ENCODE data around the gene TNFRSF4. TPM values are rescaled to one million over a fixed set of nuclear protein-coding genes. Genes with fewer than 3 reads are reported as not detected.

Gene TNFRSF4
- total RNA-seq, 1 donor from 2014 or later: 2.0 TPM

- no peak for DNase-seq (ENCODE audit: low spot score)
Observed at GRCh38 chr1:1170215-1171091, 43.5 kb downstream of the TNFRSF4 start.

GRCh38 chr1:1169429-1170214 is 44.3 kb downstream of the TNFRSF4 start:
- DNase-seq (ENCODE audit: low spot score): no peak

GRCh38 chr1:1168451-1169411 is 45.2 kb downstream of the TNFRSF4 start:
- no peak for DNase-seq (ENCODE audit: low spot score)

- DNase-seq (ENCODE audit: low spot score): no peak
Observed at GRCh38 chr1:1167841-1168450, 46.0 kb downstream of the TNFRSF4 start.

GRCh38 chr1:1167398-1167821 is 46.5 kb downstream of the TNFRSF4 start:
- DNase-seq (ENCODE audit: low spot score): no peak

DNA sequence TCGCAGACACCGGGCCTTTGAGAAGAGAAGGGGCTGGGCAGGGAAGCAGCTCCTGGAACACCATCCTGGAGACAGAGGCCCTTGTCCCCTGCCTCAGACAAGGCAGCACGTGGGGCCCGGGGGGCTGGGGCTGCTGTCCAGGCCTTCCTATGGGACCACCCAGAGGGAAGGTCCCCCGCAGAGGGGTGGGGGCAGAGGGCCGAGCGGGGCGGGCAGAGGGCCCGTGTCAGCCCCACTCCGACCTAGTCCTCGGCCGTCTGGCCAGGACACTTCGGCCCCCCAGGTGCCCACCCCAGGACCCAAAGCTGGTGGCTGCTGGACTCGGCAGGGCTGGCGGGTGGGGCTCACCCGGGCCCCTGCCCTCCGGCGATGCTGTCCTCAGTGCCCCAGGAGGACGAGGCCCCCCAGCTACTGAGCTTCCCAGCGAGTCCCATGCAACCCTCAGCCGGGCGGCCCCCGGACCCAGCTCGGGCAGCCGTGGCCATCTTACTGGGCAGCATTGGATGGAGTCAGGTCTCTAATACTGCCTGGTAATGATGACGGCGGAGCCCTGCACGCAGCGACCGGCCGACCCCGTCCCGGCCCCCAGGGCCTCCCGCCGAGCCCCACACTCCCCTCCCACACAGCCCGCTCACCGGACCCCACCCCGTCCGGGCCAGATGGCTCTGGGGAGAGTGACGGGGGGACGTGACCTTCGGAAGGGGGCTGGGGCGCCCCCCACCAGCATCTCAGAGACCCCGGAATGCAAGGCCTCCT is 47.1 kb downstream of the TNFRSF4 start:
- DNase-seq (ENCODE audit: low spot score): no peak

GRCh38 chr1:1165900-1166421 is 48.0 kb downstream of the TNFRSF4 start:
- no peak for DNase-seq (ENCODE audit: low spot score)

DNA sequence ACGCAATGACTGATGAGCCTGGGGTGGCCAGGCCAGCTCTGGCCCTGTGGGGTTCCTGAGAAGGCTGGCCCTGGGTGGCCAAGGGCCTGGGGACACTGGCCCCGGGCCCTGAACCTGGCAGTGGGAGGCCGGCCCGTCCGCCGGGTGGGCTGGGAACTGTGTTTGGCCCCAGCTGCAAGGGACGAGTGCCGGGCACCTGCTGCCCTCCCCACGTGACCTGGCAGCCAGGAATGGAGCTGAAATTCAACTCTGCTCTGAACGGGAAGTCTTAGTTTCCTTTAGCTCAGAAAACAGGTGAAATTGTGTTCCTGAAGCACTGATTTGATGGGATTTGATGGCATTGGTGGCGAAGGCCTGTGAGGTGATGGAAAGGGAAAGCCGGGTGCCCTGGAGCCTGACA is 48.5 kb downstream of the TNFRSF4 start:
- DNase-seq (ENCODE audit: low spot score): no peak

DNA sequence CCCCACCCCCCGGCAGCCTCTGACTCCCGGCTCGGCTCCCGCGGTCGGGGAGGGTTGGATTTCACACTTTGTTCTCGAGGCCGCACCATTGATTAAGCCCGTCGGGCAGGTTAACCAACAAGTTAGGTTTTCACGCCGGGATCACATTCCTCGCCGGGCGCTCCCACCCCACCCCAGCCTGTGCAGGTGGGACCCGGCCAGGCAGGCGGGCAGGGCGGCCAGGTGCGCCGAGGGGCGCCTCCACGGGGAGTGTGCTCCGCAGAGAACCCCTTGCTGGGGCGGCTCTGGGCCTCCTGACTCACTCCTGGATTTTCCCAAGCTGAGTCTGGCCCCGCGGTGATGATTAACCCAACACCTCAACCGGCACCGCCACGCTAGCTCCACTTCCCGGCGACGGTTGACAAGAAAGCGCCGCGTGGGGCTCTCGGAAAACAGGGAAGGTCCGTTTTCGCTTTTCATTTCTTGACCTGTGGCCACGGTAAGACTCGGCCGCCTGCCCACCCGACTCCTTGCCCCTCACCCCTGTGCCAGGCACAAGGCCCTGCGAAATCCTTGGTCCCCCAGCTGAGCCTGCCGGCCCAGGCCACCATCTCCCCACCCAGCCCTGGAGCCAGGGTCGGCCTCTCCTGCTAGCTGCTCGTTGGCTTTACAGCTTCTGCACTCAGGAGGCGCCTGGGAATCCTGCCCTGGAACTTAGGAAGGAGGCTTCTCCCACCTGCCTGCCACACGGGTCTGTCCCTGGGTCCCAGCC is 49.1 kb downstream of the TNFRSF4 start:
- DNase-seq (ENCODE audit: low spot score): no peak

DNA sequence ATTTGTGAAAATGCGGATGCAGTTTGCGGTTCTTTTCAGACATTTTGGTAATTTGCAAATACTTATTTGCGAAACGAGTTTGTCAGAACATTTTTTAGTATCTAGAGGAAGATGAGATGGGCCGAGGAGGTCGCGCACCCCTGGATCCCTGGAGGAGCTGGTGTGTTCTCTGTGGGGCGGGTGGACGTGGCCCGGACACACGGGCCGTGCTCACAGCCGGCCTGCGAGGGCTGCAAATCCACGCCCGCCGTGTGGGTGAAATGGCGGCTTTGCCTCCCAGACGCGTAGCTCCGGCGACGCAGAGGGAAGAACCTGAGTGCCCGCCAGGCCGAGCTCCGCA is 49.6 kb downstream of the TNFRSF4 start:
- no peak for DNase-seq (ENCODE audit: low spot score)

DNA sequence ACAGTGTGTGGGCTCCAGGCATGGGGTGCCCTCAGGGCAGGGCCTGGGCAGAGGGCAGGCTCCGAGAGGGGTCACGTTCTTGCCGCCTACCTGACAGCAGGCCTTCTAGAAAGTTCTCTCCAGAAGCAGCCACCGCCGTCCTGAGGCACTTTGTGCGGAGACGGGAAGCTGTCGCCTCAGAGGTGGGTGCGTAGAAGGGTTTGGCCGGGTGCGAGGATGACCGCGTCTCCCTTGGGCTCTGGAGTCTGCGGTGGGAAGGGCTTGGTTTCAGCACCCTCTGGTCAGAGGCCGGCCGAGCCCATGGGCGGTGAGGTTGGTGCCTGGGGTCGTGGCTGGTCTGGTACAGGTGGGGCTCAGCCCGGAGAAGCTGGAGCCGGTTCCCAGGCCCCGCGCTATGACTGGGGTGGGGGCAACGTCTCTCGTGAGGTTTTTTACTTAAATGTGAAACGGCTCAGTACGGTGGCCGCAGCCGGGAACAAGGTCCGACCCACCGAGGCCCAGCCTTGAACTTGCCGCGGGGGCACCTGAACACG is 50.3 kb downstream of the TNFRSF4 start:
- no peak for DNase-seq (ENCODE audit: low spot score)

DNA sequence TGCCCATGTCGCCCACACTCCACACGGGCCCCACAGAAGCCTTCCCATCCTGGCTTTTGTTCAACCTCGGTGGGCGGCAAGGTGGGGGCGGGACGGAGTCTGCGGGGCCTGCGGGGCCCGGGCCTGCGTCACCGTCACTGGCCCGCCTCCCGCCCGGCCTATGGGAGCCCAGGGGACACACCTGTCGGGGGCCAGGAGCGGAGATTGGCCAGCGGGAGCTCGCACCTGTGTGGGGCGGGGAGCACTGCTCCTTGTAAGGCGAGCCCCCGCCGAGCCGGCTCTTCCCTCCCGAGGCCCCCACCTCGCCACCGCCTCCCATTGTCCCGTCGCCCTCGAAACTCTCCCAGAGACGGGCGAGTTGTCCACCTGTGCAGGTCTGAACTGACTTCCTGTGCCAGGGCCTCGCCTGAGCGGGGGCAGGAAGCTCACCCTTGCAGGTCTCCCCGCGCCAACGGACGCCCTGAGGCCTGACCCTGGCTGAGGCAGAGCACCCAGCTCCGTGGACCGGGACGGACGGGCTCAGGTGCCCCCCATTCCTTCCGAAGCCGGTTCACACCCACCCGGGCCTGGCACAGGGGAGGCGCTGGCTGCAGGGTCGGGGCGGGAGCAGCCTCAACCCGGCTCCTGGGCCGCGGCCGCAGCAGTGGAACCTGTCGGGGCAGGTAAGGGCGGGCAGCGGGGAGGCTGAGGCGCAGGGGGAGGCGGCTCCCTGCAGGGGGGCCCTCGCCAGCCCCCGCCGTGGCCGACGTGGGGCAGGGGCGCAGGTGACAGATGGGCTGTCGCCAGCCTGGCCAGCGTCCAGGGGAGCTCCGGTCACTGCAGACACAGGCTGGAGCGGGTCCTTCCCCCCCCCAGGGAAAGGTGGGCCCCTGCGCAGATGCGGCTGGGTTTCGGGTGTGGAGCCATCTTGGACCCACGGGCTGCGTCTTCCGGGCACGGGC is 51.1 kb downstream of the TNFRSF4 start:
- DNase-seq (ENCODE audit: low spot score): peak; percentile 89

DNA sequence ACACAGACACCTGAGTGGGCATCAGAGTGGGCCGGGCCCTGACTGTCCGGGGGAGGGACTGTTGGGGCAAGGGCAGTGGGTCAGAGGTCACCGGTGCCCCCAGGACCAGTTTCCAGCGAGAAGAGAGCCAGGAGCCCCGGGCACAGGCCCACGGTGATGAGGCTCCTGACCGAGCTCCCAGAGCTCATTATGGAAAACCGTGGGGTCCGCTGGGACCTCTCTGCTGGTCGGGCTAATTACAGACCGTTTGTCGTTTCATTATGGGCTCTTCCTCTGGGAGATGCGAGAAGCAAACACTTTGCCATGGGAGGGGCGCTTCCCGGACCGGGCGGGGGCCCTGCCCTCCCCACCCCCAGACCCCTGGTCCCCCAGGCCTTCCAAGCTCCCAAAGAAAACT is 52.3 kb downstream of the TNFRSF4 start:
- no peak for DNase-seq (ENCODE audit: low spot score)

Other genes starting within 250 kb of the TNFRSF4 start
- gene PLEKHN1, start 247.7 kb downstream of the TNFRSF4 start, total RNA-seq: 28.5 TPM
- gene PERM1, start 232.1 kb downstream of the TNFRSF4 start, total RNA-seq: 0.10 TPM
- 63.6 TPM for gene HES4, start 214.1 kb downstream of the TNFRSF4 start, total RNA-seq
- 14.9 TPM for gene ISG15, start 200.7 kb downstream of the TNFRSF4 start, total RNA-seq
- gene AGRN, start 194.0 kb downstream of the TNFRSF4 start, total RNA-seq: 227 TPM
- 6.3 TPM for gene RNF223, start 139.8 kb downstream of the TNFRSF4 start, total RNA-seq
- gene C1orf159, start 98.1 kb downstream of the TNFRSF4 start, total RNA-seq: 29.8 TPM
- 2.3 TPM for gene TTLL10, start 40.3 kb downstream of the TNFRSF4 start, total RNA-seq
- gene TNFRSF18, start 7.6 kb downstream of the TNFRSF4 start, total RNA-seq: 3.3 TPM
- gene SDF4, start 17.8 kb upstream of the TNFRSF4 start, total RNA-seq: 134 TPM
- 14.8 TPM for gene B3GALT6, start 18.1 kb upstream of the TNFRSF4 start, total RNA-seq
- 3.4 TPM for gene C1QTNF12, start 32.6 kb upstream of the TNFRSF4 start, total RNA-seq
- gene UBE2J2, start 59.7 kb upstream of the TNFRSF4 start, total RNA-seq: 59.8 TPM
- 6.6 TPM for gene SCNN1D, start 66.3 kb upstream of the TNFRSF4 start, total RNA-seq
- gene ACAP3, start 93.8 kb upstream of the TNFRSF4 start, total RNA-seq: 77.6 TPM
- 29.0 TPM for gene PUSL1, start 94.4 kb upstream of the TNFRSF4 start, total RNA-seq
- 132 TPM for gene INTS11, start 110.5 kb upstream of the TNFRSF4 start, total RNA-seq
- gene CPTP, start 110.6 kb upstream of the TNFRSF4 start, total RNA-seq: 21.4 TPM
- 0.42 TPM for gene TAS1R3, start 117.1 kb upstream of the TNFRSF4 start, total RNA-seq
- 52.8 TPM for gene DVL1, start 135.3 kb upstream of the TNFRSF4 start, total RNA-seq
- 41.9 TPM for gene MXRA8, start 144.4 kb upstream of the TNFRSF4 start, total RNA-seq
- gene AURKAIP1, start 161.1 kb upstream of the TNFRSF4 start, total RNA-seq: 102 TPM
- 259 TPM for gene CCNL2, start 185.2 kb upstream of the TNFRSF4 start, total RNA-seq
- 145 TPM for gene MRPL20, start 193.1 kb upstream of the TNFRSF4 start, total RNA-seq
- gene ANKRD65, start 207.1 kb upstream of the TNFRSF4 start, total RNA-seq: 40.9 TPM
- 83.3 TPM for gene VWA1, start 221.5 kb upstream of the TNFRSF4 start, total RNA-seq
- 8.0 TPM for gene ATAD3C, start 235.5 kb upstream of the TNFRSF4 start, total RNA-seq

All from ureter (tissue), 1 donor.